ENCODE data around the gene TRAM2. TPM values are rescaled to one million over a fixed set of nuclear protein-coding genes. Genes with fewer than 3 reads are reported as not detected.

TRAM2 gene, protein sequence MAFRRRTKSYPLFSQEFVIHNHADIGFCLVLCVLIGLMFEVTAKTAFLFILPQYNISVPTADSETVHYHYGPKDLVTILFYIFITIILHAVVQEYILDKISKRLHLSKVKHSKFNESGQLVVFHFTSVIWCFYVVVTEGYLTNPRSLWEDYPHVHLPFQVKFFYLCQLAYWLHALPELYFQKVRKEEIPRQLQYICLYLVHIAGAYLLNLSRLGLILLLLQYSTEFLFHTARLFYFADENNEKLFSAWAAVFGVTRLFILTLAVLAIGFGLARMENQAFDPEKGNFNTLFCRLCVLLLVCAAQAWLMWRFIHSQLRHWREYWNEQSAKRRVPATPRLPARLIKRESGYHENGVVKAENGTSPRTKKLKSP
- 13.2 TPM for polyA plus RNA-seq (2013, experiment 1 of 2)
- 14.0 TPM for polyA plus RNA-seq (2013, experiment 2 of 2)

DNA sequence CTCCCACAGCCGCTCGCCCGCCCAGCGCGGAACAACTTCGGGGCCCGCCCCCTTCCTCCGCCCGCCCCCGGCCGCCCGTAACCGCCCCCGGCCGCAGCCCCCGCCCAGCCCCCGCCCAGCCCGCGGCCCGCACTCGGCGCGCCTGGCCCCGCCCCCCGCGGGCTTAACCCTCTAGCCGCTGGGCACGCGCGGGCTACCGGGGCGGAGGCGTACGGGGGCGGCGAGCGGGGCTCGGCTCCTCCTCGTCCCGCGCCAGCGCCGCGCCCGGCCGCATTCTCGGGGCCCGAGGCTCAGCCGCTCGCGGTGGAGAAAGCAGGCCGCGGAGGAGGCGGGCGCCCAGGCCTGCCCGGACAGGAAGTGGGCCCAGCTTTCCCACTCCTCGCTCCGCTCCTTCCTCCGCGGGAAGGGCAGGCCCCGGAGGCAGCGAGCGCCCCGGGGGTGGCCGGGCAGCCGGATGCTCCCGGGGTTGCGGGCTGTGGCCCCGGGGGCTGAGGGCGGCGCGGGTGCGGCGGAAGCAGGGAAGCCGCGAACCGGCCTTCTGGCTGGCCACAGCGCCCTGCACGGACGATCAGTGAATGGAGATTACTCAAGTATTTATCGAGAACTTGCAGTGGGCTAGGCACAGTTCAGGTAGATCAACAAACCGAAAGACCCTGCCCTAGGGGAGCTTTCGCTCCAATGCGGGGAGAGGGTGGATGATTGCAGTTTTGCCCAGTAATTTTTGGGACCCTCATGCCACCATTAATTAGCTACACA lies at the start of gene TRAM2:
TSS of gene TRAM2 (minus strand) at position 39 of the 756 bp plus-strand sequence. CDS start 145 bp downstream, outside the sequence.
- Histone ChIP-seq H3K9me3 (replicated peaks in 1 of 2; ENCODE audit: control insufficient read depth in 2 of 2, insufficient read depth in 1 of 2, low read depth in 1 of 2, low read length in 2 of 2) (peaks cover 1 to 2% of the 10 kb centered on the region in 2 donors), H4K91ac (ENCODE audit: low read depth, low read length, poor library complexity) (peak within 1 kb of the TSS; percentile 79), H3K27ac (replicated peaks; ENCODE audit: low read length) (peak within 1 kb of the TSS; percentile 89), H2AK5ac (ENCODE audit: low read depth, low read length) (peak within 1 kb of the TSS; percentile 82), H3K4me2 (ENCODE audit: insufficient read depth, low read length, poor library complexity, severe bottlenecking) (peak within 1 kb of the TSS; percentile 85), H3K14ac (ENCODE audit: low read length) (peak within 1 kb of the TSS; percentile 73), H3K23ac (ENCODE audit: low read depth, low read length, poor library complexity) (peak within 1 kb of the TSS; percentile 78), H2BK5ac (ENCODE audit: low read length) (peak within 1 kb of the TSS; percentile 78), H2AFZ (ENCODE audit: low read length) (peak within 1 kb of the TSS; percentile 94), H3K4ac (ENCODE audit: low read length) (peak within 1 kb of the TSS; percentile 60), H3K18ac (ENCODE audit: low read length) (peak within 1 kb of the TSS; percentile 97), H4K8ac (ENCODE audit: low read depth, low read length) (peak within 1 kb of the TSS; percentile 58), H3K79me1 (ENCODE audit: low read depth, low read length) (peaks cover 2% of the 10 kb centered on the region), H3K27me3 (ENCODE audit: control insufficient read depth in 3 of 3, insufficient read depth in 3 of 3, low read depth in 1 of 3, low read length in 3 of 3) (no peaks in the 10 kb centered on the region), H3K36me3 (replicated peaks in 1 of 2; ENCODE audit: control insufficient read depth in 2 of 2, insufficient read depth in 2 of 2, low read length in 2 of 2) (peaks cover 0 to 6% of the 10 kb centered on the region in 2 donors), H2BK12ac (ENCODE audit: low read length) (no peak within 1 kb of the TSS), H3K4me3 (ENCODE audit: low read length in 2 of 2) (peak within 1 kb of the TSS; percentile 65 to 89), H3K9ac (ENCODE audit: low read depth, low read length, poor library complexity) (peak within 1 kb of the TSS; percentile 93), H3K4me1 (ENCODE audit: control insufficient read depth in 2 of 2, insufficient read depth in 1 of 2, low read depth in 1 of 2, low read length in 2 of 2) (peaks cover 19 to 30% of the 10 kb centered on the region in 2 donors), H2BK120ac (ENCODE audit: low read depth, low read length) (no peak within 1 kb of the TSS), H2BK15ac (ENCODE audit: low read length) (peak within 1 kb of the TSS; percentile 73)
- peak; percentile 91 for DNase-seq (ENCODE audit: low spot score)
- no CpG with 5 or more reads among the region's 84 CpGs for WGBS, 2 donors (ENCODE audit: extremely low coverage in 2 of 2, insufficient read length in 2 of 2, insufficient replicate concordance in 1 of 2)

DNA sequence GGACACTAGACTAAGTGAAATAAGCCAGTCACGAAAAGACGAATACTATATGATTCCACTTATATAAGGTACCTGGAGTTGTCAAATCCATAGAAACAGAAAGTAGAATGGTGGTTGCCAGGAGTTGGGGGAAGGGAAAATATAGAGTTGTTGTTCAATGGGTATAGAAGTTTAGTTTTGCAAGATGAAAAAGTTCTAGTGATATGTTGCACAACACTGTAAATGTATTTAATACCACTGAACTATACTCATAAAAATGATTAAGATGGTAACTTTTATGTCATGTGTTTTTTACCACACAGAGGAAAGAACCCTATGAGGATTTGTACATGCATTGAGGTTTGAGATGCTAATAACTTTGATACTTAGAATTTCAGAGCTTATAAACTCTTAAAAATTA lies 46.0 kb upstream of the TRAM2 start:
- WGBS, 2 donors (ENCODE audit: extremely low coverage in 2 of 2, insufficient read length in 2 of 2, insufficient replicate concordance in 1 of 2), result no CpG with 5 or more reads among the region's 2 CpGs

DNA sequence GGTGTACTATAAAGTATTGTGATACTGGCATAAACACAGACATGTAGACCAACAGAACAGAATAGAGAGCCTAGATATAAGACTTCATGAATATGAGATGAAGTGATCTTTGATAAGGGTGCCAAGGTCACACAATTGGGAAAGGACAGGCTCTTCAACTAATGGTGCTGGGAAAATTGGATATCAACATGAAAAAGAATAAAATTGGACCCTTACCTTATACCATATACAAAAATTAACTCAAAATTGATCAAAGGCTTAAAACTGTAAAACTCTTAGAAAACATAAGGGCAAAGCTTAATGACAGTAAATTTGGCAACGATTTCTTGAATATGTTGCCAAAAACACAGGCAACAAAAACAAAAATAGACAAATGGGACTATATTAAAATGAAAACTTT lies 44.8 kb upstream of the TRAM2 start:
- no peak overlapping the region for H2BK5ac ChIP-seq (ENCODE audit: low read length)
- no peak overlapping the region for H3K23ac ChIP-seq (ENCODE audit: low read depth, low read length, poor library complexity)
- H2AFZ ChIP-seq (ENCODE audit: low read length), result no peak overlapping the region
- H3K9ac ChIP-seq (ENCODE audit: low read depth, low read length, poor library complexity), result no peak overlapping the region
- H3K14ac ChIP-seq (ENCODE audit: low read length), result no peak overlapping the region
- H3K4me3 ChIP-seq (ENCODE audit: low read length in 2 of 2), result no peak overlapping the region
- H3K4me1 ChIP-seq (ENCODE audit: control insufficient read depth in 2 of 2, insufficient read depth in 1 of 2, low read depth in 1 of 2, low read length in 2 of 2), result peaks cover 0 to 2% of the 10 kb centered on the region in 2 donors
- no peaks in the 10 kb centered on the region for H3K79me1 ChIP-seq (ENCODE audit: low read depth, low read length)
- H4K91ac ChIP-seq (ENCODE audit: low read depth, low read length, poor library complexity), result no peak overlapping the region
- no peak overlapping the region for H3K27ac ChIP-seq (replicated peaks; ENCODE audit: low read length)
- H3K18ac ChIP-seq (ENCODE audit: low read length), result no peak overlapping the region
- DNase-seq (ENCODE audit: low spot score), result no peak
- no peak overlapping the region for H4K8ac ChIP-seq (ENCODE audit: low read depth, low read length)
- no peak overlapping the region for H2BK120ac ChIP-seq (ENCODE audit: low read depth, low read length)
- no peak overlapping the region for H3K4ac ChIP-seq (ENCODE audit: low read length)
- H2BK12ac ChIP-seq (ENCODE audit: low read length), result no peak overlapping the region
- H3K27me3 ChIP-seq (ENCODE audit: control insufficient read depth in 3 of 3, insufficient read depth in 3 of 3, low read depth in 1 of 3, low read length in 3 of 3), result peaks cover 0 to 3% (median 0%) of the 10 kb centered on the region in 3 experiments
- no CpG with 5 or more reads among the region's 1 CpG for WGBS, 2 donors (ENCODE audit: extremely low coverage in 2 of 2, insufficient read length in 2 of 2, insufficient replicate concordance in 1 of 2)
- no peak overlapping the region for H2AK5ac ChIP-seq (ENCODE audit: low read depth, low read length)
- no peaks in the 10 kb centered on the region for H3K36me3 ChIP-seq (replicated peaks in 1 of 2; ENCODE audit: control insufficient read depth in 2 of 2, insufficient read depth in 2 of 2, low read length in 2 of 2)
- no peaks in the 10 kb centered on the region for H3K9me3 ChIP-seq (replicated peaks in 1 of 2; ENCODE audit: control insufficient read depth in 2 of 2, insufficient read depth in 1 of 2, low read depth in 1 of 2, low read length in 2 of 2)
- H3K4me2 ChIP-seq (ENCODE audit: insufficient read depth, low read length, poor library complexity, severe bottlenecking), result no peak overlapping the region
- no peak overlapping the region for H2BK15ac ChIP-seq (ENCODE audit: low read length)

More for the DNA sequence above, 46.0 kb upstream of the TRAM2 start:
- Histone ChIP-seq H3K18ac (ENCODE audit: low read length) (no peak overlapping the region), H3K4me1 (ENCODE audit: control insufficient read depth in 2 of 2, insufficient read depth in 1 of 2, low read depth in 1 of 2, low read length in 2 of 2) (peaks cover 0 to 2% of the 10 kb centered on the region in 2 donors), H3K9ac (ENCODE audit: low read depth, low read length, poor library complexity) (no peak overlapping the region), H2BK12ac (ENCODE audit: low read length) (no peak overlapping the region), H3K36me3 (replicated peaks in 1 of 2; ENCODE audit: control insufficient read depth in 2 of 2, insufficient read depth in 2 of 2, low read length in 2 of 2) (no peaks in the 10 kb centered on the region), H3K23ac (ENCODE audit: low read depth, low read length, poor library complexity) (no peak overlapping the region), H3K27ac (replicated peaks; ENCODE audit: low read length) (no peak overlapping the region), H2BK15ac (ENCODE audit: low read length) (no peak overlapping the region), H3K9me3 (replicated peaks in 1 of 2; ENCODE audit: control insufficient read depth in 2 of 2, insufficient read depth in 1 of 2, low read depth in 1 of 2, low read length in 2 of 2) (no peaks in the 10 kb centered on the region), H2BK120ac (ENCODE audit: low read depth, low read length) (no peak overlapping the region), H3K79me1 (ENCODE audit: low read depth, low read length) (no peaks in the 10 kb centered on the region), H3K4me3 (ENCODE audit: low read length in 2 of 2) (no peak overlapping the region), H3K27me3 (ENCODE audit: control insufficient read depth in 3 of 3, insufficient read depth in 3 of 3, low read depth in 1 of 3, low read length in 3 of 3) (no peaks in the 10 kb centered on the region), H3K4ac (ENCODE audit: low read length) (no peak overlapping the region), H3K4me2 (ENCODE audit: insufficient read depth, low read length, poor library complexity, severe bottlenecking) (no peak overlapping the region), H2AFZ (ENCODE audit: low read length) (no peak overlapping the region), H2AK5ac (ENCODE audit: low read depth, low read length) (no peak overlapping the region), H4K8ac (ENCODE audit: low read depth, low read length) (no peak overlapping the region), H3K14ac (ENCODE audit: low read length) (no peak overlapping the region), H2BK5ac (ENCODE audit: low read length) (no peak overlapping the region), H4K91ac (ENCODE audit: low read depth, low read length, poor library complexity) (no peak overlapping the region)
- DNase-seq (ENCODE audit: low spot score), result no peak

DNA sequence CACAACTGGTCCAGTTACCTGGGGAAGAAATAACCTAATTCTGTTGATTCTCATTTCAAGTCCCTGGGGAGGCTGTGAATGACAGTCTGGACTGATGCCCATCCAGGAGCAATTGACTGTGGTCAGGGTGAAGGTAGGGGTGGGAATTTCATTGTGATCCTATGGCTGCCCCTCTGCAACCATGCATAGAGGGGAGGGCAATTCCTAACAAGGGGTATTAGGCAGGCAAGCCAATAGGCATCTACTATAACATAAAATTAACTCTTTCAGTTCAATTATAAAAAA lies 44.0 kb upstream of the TRAM2 start:
- H3K4ac ChIP-seq (ENCODE audit: low read length), result no peak overlapping the region
- no peak overlapping the region for H2BK120ac ChIP-seq (ENCODE audit: low read depth, low read length)
- H3K14ac ChIP-seq (ENCODE audit: low read length), result no peak overlapping the region
- H3K27ac ChIP-seq (replicated peaks; ENCODE audit: low read length), result no peak overlapping the region
- no peak for DNase-seq (ENCODE audit: low spot score)
- no peaks in the 10 kb centered on the region for H3K36me3 ChIP-seq (replicated peaks in 1 of 2; ENCODE audit: control insufficient read depth in 2 of 2, insufficient read depth in 2 of 2, low read length in 2 of 2)
- no peak overlapping the region for H2AK5ac ChIP-seq (ENCODE audit: low read depth, low read length)
- H3K79me1 ChIP-seq (ENCODE audit: low read depth, low read length), result no peaks in the 10 kb centered on the region
- no peak overlapping the region for H3K9ac ChIP-seq (ENCODE audit: low read depth, low read length, poor library complexity)
- H3K4me1 ChIP-seq (ENCODE audit: control insufficient read depth in 2 of 2, insufficient read depth in 1 of 2, low read depth in 1 of 2, low read length in 2 of 2), result peaks cover 0 to 2% of the 10 kb centered on the region in 2 donors
- H3K9me3 ChIP-seq (replicated peaks in 1 of 2; ENCODE audit: control insufficient read depth in 2 of 2, insufficient read depth in 1 of 2, low read depth in 1 of 2, low read length in 2 of 2), result no peaks in the 10 kb centered on the region
- no peak overlapping the region for H2BK12ac ChIP-seq (ENCODE audit: low read length)
- no peak overlapping the region for H3K23ac ChIP-seq (ENCODE audit: low read depth, low read length, poor library complexity)
- no peak overlapping the region for H4K91ac ChIP-seq (ENCODE audit: low read depth, low read length, poor library complexity)
- H4K8ac ChIP-seq (ENCODE audit: low read depth, low read length), result no peak overlapping the region
- no peak overlapping the region for H2BK15ac ChIP-seq (ENCODE audit: low read length)
- H2BK5ac ChIP-seq (ENCODE audit: low read length), result no peak overlapping the region
- H3K4me2 ChIP-seq (ENCODE audit: insufficient read depth, low read length, poor library complexity, severe bottlenecking), result no peak overlapping the region
- H3K27me3 ChIP-seq (ENCODE audit: control insufficient read depth in 3 of 3, insufficient read depth in 3 of 3, low read depth in 1 of 3, low read length in 3 of 3), result peaks cover 0 to 3% (median 0%) of the 10 kb centered on the region in 3 experiments
- H2AFZ ChIP-seq (ENCODE audit: low read length), result no peak overlapping the region
- no peak overlapping the region for H3K4me3 ChIP-seq (ENCODE audit: low read length in 2 of 2)
- no peak overlapping the region for H3K18ac ChIP-seq (ENCODE audit: low read length)
